ENCODE results near the gene GPX2.

Gene GPX2

DNA sequence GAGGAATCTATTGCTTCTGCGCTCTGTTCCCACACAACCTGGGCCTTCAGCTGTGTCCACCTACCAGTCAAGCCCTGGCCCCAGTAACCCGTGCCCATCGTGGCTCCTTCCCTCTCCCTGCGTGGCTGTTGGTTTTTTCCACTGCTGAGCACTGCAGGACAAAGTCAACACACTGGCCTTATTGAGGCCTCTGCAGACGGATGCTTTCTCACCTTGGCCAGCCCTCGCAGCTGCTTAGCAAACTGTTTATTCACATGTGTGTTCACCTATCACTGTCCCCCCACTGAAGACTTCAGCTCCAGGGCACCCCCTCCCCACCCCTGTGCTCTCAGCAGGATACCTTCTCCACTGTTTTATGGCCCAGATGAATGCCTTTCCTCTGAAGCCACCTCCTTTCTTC, 12.8 kb upstream of the GPX2 start:
- Histone ChIP-seq H3K27ac (ENCODE audit: low read depth, low read length) (no peak overlapping the region), H3K4me1 (ENCODE audit: control insufficient read depth, insufficient read depth, low read length) (no peaks in the 10 kb centered on the region), H3K4me3 (ENCODE audit: low read length) (no peak overlapping the region), H3K27me3 (ENCODE audit: control insufficient read depth, insufficient read depth, low read length) (no peaks in the 10 kb centered on the region), H3K36me3 (ENCODE audit: control insufficient read depth, insufficient read depth, low read length) (no peaks in the 10 kb centered on the region), H3K9ac (ENCODE audit: low read length) (no peak overlapping the region)

DNA sequence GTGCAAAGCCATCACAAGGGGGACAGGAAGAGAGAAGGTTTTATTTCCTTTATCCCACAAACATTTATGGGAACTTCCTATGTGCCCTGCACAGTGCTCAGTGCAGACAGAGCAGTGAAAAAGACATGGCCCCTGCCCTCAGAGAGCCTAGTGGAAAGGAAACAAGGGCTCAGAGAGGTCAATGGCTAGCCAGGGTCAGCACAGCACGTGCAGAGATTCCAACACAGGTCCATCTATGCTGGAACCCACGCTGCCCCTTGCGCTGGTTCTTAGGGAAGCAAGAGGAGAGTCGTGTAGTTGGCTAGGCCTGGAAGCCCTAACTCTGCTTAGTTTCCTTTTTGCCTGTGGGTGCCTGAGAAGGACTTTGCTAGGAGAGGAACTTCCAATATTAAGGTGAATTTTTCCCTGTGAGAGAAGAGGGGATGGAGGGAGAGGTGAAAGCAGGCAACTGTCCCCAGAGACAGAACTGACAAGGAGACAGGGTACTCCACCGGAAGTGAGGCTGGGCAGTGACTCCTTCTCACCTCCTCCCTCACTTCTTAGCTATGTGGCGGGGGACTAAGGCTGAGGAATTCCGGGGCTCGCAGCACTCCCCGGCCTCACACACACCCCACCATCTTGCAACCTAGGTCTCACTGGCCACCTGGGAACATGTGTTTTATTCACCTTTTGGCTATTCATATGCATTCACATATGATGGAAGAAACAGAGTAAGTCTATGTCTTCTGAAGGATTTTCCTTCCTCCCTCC, 12.1 kb upstream of the GPX2 start:
- no peaks in the 10 kb centered on the region for H3K4me1 ChIP-seq (ENCODE audit: control insufficient read depth, insufficient read depth, low read length)
- no peaks in the 10 kb centered on the region for H3K27me3 ChIP-seq (ENCODE audit: control insufficient read depth, insufficient read depth, low read length)
- no peak overlapping the region for H3K9ac ChIP-seq (ENCODE audit: low read length)
- H3K27ac ChIP-seq (ENCODE audit: low read depth, low read length): no peak overlapping the region
- no peak overlapping the region for H3K4me3 ChIP-seq (ENCODE audit: low read length)
- H3K36me3 ChIP-seq (ENCODE audit: control insufficient read depth, insufficient read depth, low read length): no peaks in the 10 kb centered on the region

DNA sequence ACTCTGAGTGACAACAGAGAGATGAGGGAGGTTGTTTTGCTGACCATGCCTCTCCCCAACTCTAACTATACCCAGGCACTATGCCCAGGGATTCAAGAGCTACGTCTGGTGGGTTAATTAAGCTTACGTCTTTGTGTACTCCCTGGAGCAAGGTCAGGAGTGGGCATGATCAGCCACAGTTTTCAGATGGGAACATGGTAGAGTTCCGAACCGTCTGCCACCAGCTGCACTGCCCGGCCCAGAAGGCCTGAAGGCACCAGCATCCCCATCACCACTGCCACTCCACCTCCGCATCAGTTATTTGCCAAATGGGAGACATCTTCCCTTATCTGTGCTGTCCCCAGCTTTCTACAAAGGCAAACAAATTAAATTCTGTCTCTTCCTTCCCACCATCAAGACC, 11.1 kb upstream of the GPX2 start:
- H3K4me1 ChIP-seq (ENCODE audit: control insufficient read depth, insufficient read depth, low read length): no peaks in the 10 kb centered on the region
- no peak overlapping the region for H3K27ac ChIP-seq (ENCODE audit: low read depth, low read length)
- H3K4me3 ChIP-seq (ENCODE audit: low read length): no peak overlapping the region
- no peak overlapping the region for H3K9ac ChIP-seq (ENCODE audit: low read length)
- no peaks in the 10 kb centered on the region for H3K27me3 ChIP-seq (ENCODE audit: control insufficient read depth, insufficient read depth, low read length)
- no peaks in the 10 kb centered on the region for H3K36me3 ChIP-seq (ENCODE audit: control insufficient read depth, insufficient read depth, low read length)

DNA sequence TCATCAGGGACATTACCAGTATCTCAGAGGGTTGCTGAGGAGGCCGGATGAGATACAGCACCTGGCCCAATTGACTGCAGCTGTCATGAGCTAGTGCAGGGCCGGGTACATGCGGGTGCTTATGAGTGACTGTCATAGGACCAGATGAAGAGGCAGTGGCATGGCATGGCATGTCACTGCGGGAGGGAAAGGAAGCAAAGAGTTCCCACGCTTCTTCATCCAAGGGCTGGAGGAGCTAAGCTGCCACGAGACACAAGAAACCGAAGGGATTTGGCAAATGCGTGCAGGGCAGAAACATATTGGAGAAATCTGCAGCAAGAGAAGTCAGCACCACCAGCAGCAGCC, 10.7 kb upstream of the GPX2 start:
- Histone ChIP-seq H3K4me1 (ENCODE audit: control insufficient read depth, insufficient read depth, low read length) (no peaks in the 10 kb centered on the region), H3K4me3 (ENCODE audit: low read length) (no peak overlapping the region), H3K27ac (ENCODE audit: low read depth, low read length) (no peak overlapping the region), H3K36me3 (ENCODE audit: control insufficient read depth, insufficient read depth, low read length) (no peaks in the 10 kb centered on the region), H3K9ac (ENCODE audit: low read length) (no peak overlapping the region), H3K27me3 (ENCODE audit: control insufficient read depth, insufficient read depth, low read length) (no peaks in the 10 kb centered on the region)

DNA sequence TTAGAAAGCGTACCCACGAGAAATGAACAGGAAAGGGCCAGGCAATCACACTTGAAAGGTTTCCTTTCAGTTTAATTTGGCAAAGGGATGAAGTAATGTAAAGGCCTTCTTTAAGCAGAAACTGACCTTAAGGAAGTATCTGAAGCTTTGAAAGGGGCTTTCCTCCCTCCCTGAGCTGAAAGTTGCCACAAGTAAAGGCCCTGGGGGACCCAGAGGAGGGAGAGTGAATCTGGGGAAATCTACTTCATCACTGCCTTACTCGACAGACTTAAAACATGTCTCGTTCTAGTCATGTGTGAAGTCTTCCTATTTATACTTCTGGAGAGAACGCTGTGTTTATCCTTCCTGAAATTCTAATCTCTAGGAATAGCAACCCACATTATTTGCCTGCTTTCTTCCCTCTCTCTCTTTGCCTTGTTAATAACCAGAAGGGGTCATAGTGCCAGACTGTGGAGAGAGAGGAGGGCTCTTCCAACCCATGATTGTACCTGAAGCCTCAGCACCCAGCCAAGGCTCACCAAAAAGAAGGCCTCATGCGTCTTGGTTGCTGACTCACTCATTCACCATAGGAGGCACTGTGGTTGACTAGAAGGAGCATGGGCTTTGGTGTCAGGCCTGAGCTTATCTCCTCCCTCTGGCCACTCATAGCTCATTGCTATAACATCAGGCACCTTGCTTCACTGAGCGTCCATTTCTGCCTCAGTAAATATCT, 10.2 kb upstream of the GPX2 start:
- H3K9ac ChIP-seq (ENCODE audit: low read length): no peak overlapping the region
- no peak overlapping the region for H3K27ac ChIP-seq (ENCODE audit: low read depth, low read length)
- H3K27me3 ChIP-seq (ENCODE audit: control insufficient read depth, insufficient read depth, low read length): no peaks in the 10 kb centered on the region
- no peaks in the 10 kb centered on the region for H3K4me1 ChIP-seq (ENCODE audit: control insufficient read depth, insufficient read depth, low read length)
- no peak overlapping the region for H3K4me3 ChIP-seq (ENCODE audit: low read length)
- no peaks in the 10 kb centered on the region for H3K36me3 ChIP-seq (ENCODE audit: control insufficient read depth, insufficient read depth, low read length)

DNA sequence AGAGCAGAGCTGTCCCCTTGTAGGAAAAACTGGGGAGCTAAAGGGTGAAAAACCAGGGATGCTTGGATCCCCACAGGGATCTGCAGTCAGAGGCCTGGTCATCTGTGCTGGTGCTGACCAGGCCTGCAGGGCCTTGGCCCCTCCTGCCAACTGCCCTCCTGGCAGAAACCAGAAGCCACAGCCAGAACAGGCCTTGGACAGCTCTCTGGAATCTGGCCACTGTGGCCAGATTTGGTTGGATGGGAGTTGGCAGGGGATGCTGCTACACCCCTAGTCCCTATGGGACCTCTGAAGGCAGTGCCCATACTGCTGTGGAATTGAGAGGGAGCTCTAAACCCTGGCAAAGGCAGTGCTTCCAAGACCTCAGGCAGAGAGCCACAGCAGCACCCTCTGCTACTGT, 9.2 kb upstream of the GPX2 start:
- Histone ChIP-seq H3K27ac (ENCODE audit: low read depth, low read length) (no peak overlapping the region), H3K36me3 (ENCODE audit: control insufficient read depth, insufficient read depth, low read length) (no peaks in the 10 kb centered on the region)

DNA sequence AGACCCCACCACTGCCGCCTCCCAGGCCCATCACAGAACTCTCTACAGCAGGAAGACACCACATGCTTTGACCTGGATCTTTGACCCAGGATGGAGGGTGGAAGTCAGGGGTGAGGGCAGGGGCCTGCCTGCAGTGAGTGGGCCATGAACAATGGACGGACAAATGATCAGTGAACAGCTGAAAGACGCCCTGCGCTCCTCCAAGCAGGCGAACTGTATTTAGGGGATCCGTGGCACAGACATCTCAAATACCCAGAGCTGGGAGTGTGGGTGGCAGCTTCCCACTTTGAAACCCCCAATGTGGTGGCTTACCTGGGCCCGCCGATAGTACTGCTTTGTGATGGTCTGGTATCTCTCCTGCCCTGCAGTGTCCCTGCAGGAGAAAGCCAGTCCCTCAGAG, 8.7 kb upstream of the GPX2 start:
- Histone ChIP-seq H3K4me3 (ENCODE audit: low read length) (no peak overlapping the region), H3K27me3 (ENCODE audit: control insufficient read depth, insufficient read depth, low read length) (no peaks in the 10 kb centered on the region), H3K9ac (ENCODE audit: low read length) (no peak overlapping the region), H3K36me3 (ENCODE audit: control insufficient read depth, insufficient read depth, low read length) (no peaks in the 10 kb centered on the region), H3K4me1 (ENCODE audit: control insufficient read depth, insufficient read depth, low read length) (no peaks in the 10 kb centered on the region), H3K27ac (ENCODE audit: low read depth, low read length) (no peak overlapping the region)

More for the DNA sequence above, 9.2 kb upstream of the GPX2 start:
- Histone ChIP-seq H3K4me3 (ENCODE audit: low read length) (no peak overlapping the region), H3K9ac (ENCODE audit: low read length) (no peak overlapping the region), H3K4me1 (ENCODE audit: control insufficient read depth, insufficient read depth, low read length) (no peaks in the 10 kb centered on the region), H3K27me3 (ENCODE audit: control insufficient read depth, insufficient read depth, low read length) (no peaks in the 10 kb centered on the region)

DNA sequence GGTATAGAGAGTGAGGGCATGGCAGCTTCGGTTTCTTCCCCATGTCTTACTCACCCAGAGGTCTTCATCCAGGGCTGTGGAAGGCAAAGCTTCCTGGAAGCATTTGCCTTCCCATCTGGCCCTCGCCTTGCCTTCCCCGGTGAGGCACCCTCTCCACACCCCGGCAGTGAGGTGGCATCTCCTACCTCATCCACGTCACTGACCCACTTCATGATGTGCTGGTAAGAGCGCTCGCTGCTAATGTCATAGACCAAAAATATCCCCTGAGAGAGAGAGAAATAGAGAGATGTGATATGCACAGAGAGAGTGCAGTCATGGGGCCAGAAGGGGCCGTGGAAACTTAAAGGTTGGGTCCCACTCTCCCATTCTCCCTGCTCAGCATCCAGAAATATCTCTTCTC, 8.3 kb upstream of the GPX2 start:
- Histone ChIP-seq H3K27me3 (ENCODE audit: control insufficient read depth, insufficient read depth, low read length) (no peaks in the 10 kb centered on the region), H3K36me3 (ENCODE audit: control insufficient read depth, insufficient read depth, low read length) (no peaks in the 10 kb centered on the region)

DNA sequence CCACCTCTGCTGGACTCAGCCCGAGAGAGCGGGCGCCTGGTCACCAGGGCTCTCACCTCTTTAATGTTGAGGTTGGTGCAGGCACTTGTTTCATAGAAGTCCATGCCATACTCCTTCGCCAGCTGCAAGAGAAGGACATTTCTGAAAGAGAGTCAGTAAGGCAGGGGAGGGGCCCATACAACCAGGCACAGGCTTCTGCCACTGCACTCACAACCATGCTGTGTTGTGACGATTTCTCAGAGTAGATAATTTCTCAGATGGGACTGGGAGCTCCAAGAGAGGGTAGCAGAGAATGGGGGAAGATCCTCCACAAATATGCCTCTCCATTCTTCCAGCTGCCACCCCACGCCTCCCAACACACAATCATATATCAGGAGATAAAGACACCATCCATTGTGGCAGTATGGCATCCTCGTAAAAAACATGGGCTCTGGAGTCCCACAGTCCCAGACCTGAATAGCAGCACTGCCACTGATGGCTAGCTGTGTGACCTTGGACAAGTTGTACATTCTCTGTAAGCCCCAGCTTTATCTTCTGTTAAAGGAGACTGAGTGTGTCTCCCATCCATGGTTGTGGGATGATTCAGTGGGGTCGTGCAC, 6.2 kb upstream of the GPX2 start:
- no peaks in the 10 kb centered on the region for H3K4me1 ChIP-seq (ENCODE audit: control insufficient read depth, insufficient read depth, low read length)
- H3K4me3 ChIP-seq (ENCODE audit: low read length): no peak overlapping the region
- no peak overlapping the region for H3K27ac ChIP-seq (ENCODE audit: low read depth, low read length)
- no peaks in the 10 kb centered on the region for H3K36me3 ChIP-seq (ENCODE audit: control insufficient read depth, insufficient read depth, low read length)
- no peak overlapping the region for H3K9ac ChIP-seq (ENCODE audit: low read length)
- no peaks in the 10 kb centered on the region for H3K27me3 ChIP-seq (ENCODE audit: control insufficient read depth, insufficient read depth, low read length)

More for the DNA sequence above, 8.3 kb upstream of the GPX2 start:
- Histone ChIP-seq H3K4me1 (ENCODE audit: control insufficient read depth, insufficient read depth, low read length) (no peaks in the 10 kb centered on the region), H3K4me3 (ENCODE audit: low read length) (no peak overlapping the region), H3K27ac (ENCODE audit: low read depth, low read length) (no peak overlapping the region), H3K9ac (ENCODE audit: low read length) (no peak overlapping the region)

DNA sequence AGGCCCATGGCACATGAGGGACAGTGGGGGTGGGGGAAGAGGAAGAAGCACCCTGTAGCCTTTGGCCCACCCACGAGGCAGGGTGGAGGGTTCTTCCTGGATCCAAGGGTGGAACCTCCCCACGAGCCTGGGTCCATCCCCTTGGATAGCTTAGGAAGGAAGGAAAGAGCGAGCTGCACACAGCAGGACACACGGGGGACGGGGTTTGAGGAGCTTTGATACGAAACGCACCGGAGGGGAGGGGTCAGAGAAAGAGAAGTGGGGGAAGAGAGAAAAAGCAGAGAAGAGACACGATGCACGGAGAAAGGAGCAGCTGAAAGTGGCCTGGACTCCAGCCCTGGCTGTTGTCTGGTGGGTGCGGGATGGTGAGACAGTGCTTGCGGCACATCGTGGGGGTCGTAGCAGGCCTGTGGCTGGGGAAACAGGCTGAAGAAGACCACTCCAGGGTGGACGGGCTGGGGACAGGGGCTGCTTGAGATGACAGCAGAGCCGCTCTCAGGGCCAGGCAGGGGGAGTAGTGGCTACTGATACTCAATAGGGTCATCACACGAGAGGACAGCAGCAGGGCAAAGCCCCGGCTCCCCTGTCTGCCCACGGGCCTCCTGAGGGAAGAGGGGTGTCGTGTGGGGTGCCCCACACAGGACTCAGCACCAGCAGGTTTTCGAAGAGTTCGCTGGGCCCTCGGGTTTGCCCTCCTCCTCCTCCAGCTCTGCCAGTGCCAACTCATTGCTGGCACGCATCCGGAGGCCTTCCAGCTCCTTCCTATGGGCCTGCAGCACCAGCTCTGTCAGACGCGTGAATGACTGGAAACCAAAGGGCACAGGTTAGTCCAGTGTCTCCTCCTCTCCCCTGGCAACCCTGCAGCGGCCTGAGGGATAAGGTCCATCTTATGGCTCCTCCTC, 5.4 kb upstream of the GPX2 start:
- Histone ChIP-seq H3K36me3 (ENCODE audit: control insufficient read depth, insufficient read depth, low read length) (no peaks in the 10 kb centered on the region), H3K27me3 (ENCODE audit: control insufficient read depth, insufficient read depth, low read length) (no peaks in the 10 kb centered on the region), H3K4me1 (ENCODE audit: control insufficient read depth, insufficient read depth, low read length) (no peaks in the 10 kb centered on the region), H3K4me3 (ENCODE audit: low read length) (no peak overlapping the region), H3K9ac (ENCODE audit: low read length) (no peak overlapping the region), H3K27ac (ENCODE audit: low read depth, low read length) (no peak overlapping the region)

DNA sequence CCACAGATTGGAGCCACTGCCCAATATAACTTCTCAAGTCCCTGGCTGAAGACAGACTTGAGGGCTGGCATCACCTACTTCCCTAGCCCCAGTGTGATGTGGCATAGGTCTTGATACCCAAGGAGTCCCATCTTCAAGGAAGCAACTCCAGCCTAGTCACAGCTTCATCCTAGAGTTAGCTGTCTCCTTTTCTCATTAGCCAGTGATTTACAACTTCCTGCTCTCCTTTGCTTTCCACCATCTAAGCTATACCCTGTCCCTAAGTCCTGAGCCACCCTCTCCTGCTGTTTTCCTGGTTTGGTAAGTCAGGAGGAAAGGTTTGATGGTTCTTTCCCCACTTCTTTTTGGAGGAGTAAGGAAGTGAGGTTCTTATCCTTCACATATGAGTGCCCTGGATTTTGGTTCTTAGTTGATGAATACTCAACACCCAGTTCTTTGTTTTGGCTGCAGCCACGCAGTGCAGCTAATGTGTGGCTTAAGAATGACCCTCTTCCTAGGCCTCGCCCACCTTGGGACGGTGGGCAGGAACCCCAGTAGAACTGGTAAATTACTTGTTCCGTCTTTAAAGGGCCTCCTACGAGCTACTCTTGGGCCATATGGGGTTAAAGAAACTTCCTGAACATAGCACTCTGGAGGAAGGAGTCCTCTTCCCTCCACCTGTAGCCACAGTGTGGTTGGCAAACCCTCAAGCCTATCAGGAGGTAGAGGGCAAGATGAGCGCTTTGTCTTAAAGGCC, 3.9 kb upstream of the GPX2 start:
- no peak overlapping the region for H3K27ac ChIP-seq (ENCODE audit: low read depth, low read length)
- H3K9ac ChIP-seq (ENCODE audit: low read length): no peak overlapping the region
- H3K27me3 ChIP-seq (ENCODE audit: control insufficient read depth, insufficient read depth, low read length): no peaks in the 10 kb centered on the region
- no peaks in the 10 kb centered on the region for H3K4me1 ChIP-seq (ENCODE audit: control insufficient read depth, insufficient read depth, low read length)
- no peak overlapping the region for H3K4me3 ChIP-seq (ENCODE audit: low read length)
- no peaks in the 10 kb centered on the region for H3K36me3 ChIP-seq (ENCODE audit: control insufficient read depth, insufficient read depth, low read length)

All from rectal smooth muscle tissue (tissue), 1 donor.